Keratinocyte (primary cell): Measurements from ENCODE around the gene TTYH2.

Experiments
- EZH2 ChIP-seq: IDR thresholded peaks from one replicate; pipeline ENCODE4 v1.6.1; 2012; ENCODE audit warnings: inconsistent platforms, mild to moderate bottlenecking, low read length, moderate library complexity
- TF ChIP-seq, protein P1 (sequence below), 3 experiments: IDR thresholded peaks in 1 of 3; conservative IDR thresholded peaks in 1 of 3; optimal IDR thresholded peaks in 1 of 3; 2 replicates in 2 of 3; 3 replicates in 1 of 3; pipeline versions ENCODE3 to v1.5.1; 2011; ENCODE audit warnings: low read length in 3 of 3, mild to moderate bottlenecking in 3 of 3, moderate library complexity in 2 of 3, control low read depth in 1 of 3, inconsistent platforms in 1 of 3; ENCODE audit not compliant: insufficient read depth in 2 of 3; ENCODE audit errors: extremely low read depth in 1 of 3

GRCh38 chr17:74220946-74221818, 7.8 kb downstream of the TTYH2 start:
- TF ChIP-seq, protein P1, sequence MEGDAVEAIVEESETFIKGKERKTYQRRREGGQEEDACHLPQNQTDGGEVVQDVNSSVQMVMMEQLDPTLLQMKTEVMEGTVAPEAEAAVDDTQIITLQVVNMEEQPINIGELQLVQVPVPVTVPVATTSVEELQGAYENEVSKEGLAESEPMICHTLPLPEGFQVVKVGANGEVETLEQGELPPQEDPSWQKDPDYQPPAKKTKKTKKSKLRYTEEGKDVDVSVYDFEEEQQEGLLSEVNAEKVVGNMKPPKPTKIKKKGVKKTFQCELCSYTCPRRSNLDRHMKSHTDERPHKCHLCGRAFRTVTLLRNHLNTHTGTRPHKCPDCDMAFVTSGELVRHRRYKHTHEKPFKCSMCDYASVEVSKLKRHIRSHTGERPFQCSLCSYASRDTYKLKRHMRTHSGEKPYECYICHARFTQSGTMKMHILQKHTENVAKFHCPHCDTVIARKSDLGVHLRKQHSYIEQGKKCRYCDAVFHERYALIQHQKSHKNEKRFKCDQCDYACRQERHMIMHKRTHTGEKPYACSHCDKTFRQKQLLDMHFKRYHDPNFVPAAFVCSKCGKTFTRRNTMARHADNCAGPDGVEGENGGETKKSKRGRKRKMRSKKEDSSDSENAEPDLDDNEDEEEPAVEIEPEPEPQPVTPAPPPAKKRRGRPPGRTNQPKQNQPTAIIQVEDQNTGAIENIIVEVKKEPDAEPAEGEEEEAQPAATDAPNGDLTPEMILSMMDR (optimal IDR thresholded peaks at IDR 0.05 in 1 of 3, IDR thresholded peaks at IDR 0.05 in 1 of 3, conservative IDR thresholded peaks at IDR 0.05 in 1 of 3; ENCODE audit: extremely low read depth in 1 of 3, insufficient read depth in 2 of 3, low read length in 3 of 3), result no peak
- TF ChIP-seq EZH2, result no peak
